Urinary bladder (tissue), 4 donors: ENCODE results near the gene CDKL5. TPM values are rescaled to one million over a fixed set of nuclear protein-coding genes. Genes with fewer than 3 reads are reported as not detected.

Experiments used
- DNase-seq: peaks from one replicate; pipeline ENCODE4 v3.0.0-alpha.2; 2015; ENCODE audit errors: extremely low spot score
- H3K27ac ChIP-seq: one replicate; pipeline ENCODE4 v1.5.1; 2013; ENCODE audit warnings: low read depth, mild to moderate bottlenecking, moderate library complexity
- H3K36me3 ChIP-seq: one replicate; pipeline ENCODE4 v1.6.1; 2013; ENCODE audit warnings: mild to moderate bottlenecking, moderate library complexity; ENCODE audit not compliant: insufficient read depth
- H3K4me1 ChIP-seq: one replicate; pipeline ENCODE4 v1.6.1; 2013; ENCODE audit warnings: mild to moderate bottlenecking, moderate library complexity; ENCODE audit not compliant: insufficient read depth
- H3K4me3 ChIP-seq: one replicate; pipeline ENCODE4 v1.5.1; 2013; ENCODE audit warnings: low read depth, low read length
- WGBS: extraction: QIAGEN DNeasy Blood & Tissue Kit; methylation state at CpG from one replicate; pipeline ENCODE4 v1.1.7; 2013; 5-methylcytosine and 5-hydroxymethylcytosine counted together
- polyA plus RNA-seq: library from polyadenylated mRNA; stranded (reverse); fragments of 200-250 nt; gene quantifications from one replicate; pipeline ENCODE4 v1.2.3, GENCODE V29; 2013
- total RNA-seq: library from RNA; depleted of rRNA; stranded (reverse); fragments of >200 nt; gene quantifications from one replicate; pipeline ENCODE4 v1.2.3, GENCODE V29; 2014
- donor health status: healthy with polysubstance abuse.
- donor health status: healthy.

CDKL5 gene
- total and polyA plus RNA-seq, 2 donors = 3.0 to 17.7 TPM

DNA sequence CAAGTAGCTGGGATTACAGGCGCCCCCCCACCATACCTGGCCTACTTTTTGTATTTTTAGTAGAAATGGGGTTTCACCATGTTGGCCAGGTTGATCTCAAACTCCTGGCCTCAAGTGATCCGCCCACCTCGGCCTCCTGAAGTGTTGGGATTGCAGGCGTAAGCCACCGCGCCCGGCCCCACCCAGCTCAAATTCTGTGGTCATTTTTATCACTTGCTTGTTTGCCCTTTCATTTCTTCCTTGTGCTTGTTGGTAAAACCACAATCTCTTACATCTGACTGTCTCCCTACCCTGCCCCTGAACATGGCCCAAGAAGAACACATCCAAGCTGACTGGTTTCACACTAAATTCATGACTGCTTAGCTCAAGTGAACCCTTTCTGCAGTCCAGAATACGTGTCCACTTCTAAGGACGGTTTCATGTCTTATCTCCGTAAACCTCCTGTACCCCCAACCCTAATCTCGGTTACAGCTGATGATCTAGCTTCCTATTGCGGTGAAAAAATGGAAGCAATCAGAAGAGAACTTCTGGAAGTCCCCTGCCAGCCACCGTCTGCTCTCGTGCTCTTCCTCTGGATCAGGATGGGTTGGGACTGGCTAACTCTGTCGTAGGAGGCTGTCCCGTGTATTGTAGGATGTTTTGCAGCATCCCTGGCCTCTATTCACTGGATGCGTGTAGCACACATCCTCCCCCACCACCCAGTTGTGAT lies 251.9 kb downstream of the CDKL5 start:
- H3K27ac ChIP-seq = no peak overlapping the region
- no peaks in the 10 kb centered on the region for H3K36me3 ChIP-seq
- H3K4me1 ChIP-seq = no peaks in the 10 kb centered on the region
- 80% methylated on average over 17 of the region's 17 CpGs for WGBS
- H3K4me3 ChIP-seq = no peak overlapping the region
- DNase-seq = no peak

- Histone ChIP-seq H3K36me3 (no peaks in the 10 kb centered on the region), H3K4me1 (no peaks in the 10 kb centered on the region), H3K27ac (no peak overlapping the region), H3K4me3 (no peak overlapping the region)
- 91% methylated on average over 6 of the region's 6 CpGs for WGBS
- no peak for DNase-seq
Observed at GRCh38 chrX:18681996-18682395, 256.6 kb downstream of the CDKL5 start.

- 81% methylated on average over 9 of the region's 9 CpGs for WGBS
- Histone ChIP-seq H3K27ac (no peak overlapping the region), H3K4me1 (no peaks in the 10 kb centered on the region), H3K36me3 (no peaks in the 10 kb centered on the region), H3K4me3 (no peak overlapping the region)
- no peak for DNase-seq
Observed at GRCh38 chrX:18682979-18683387, 257.6 kb downstream of the CDKL5 start.

DNA sequence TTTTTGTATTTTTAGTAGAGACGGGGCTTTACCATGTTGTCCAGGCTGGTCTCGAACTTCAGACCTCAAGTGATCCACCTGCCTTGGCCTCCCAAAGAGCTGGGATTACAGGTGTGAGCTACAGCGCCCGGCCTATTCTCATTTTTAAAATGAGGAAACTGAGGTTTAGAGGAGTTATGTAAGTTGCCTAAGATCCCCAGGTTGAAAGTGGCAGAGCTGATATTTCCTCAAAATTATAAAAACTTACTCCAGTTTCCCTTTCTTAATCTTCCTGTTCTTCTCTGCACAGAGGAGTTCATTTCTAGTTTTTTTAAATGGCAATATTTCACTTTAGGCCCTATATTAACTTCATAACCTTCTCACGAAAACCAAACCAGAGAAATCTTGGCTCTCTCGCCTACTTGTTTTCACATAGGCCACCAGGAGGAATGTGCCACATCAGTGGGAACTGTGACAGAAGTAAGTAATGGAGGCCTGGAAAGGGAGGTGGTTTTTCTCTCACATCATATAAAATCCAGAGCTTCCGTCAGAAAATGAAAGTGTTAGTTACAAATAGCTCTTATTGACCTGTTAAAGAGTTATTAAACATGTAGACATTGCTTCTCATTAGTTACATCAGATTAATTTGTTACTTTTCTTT lies 262.6 kb downstream of the CDKL5 start:
- 86% methylated on average over 7 of the region's 7 CpGs for WGBS
- H3K4me1 ChIP-seq = no peaks in the 10 kb centered on the region

GRCh38 chrX:18691431-18691830 lies 266.0 kb downstream of the CDKL5 start:
- Histone ChIP-seq H3K36me3 (no peaks in the 10 kb centered on the region), H3K27ac (no peak overlapping the region), H3K4me3 (no peak overlapping the region), H3K4me1 (no peaks in the 10 kb centered on the region)
- 39% methylated on average over 1 of the region's 1 CpG for WGBS
- DNase-seq = no peak

More for the DNA sequence above, 262.6 kb downstream of the CDKL5 start:
- no peaks in the 10 kb centered on the region for H3K36me3 ChIP-seq
- no peak overlapping the region for H3K4me3 ChIP-seq
- no peak overlapping the region for H3K27ac ChIP-seq
- DNase-seq = no peak

DNA sequence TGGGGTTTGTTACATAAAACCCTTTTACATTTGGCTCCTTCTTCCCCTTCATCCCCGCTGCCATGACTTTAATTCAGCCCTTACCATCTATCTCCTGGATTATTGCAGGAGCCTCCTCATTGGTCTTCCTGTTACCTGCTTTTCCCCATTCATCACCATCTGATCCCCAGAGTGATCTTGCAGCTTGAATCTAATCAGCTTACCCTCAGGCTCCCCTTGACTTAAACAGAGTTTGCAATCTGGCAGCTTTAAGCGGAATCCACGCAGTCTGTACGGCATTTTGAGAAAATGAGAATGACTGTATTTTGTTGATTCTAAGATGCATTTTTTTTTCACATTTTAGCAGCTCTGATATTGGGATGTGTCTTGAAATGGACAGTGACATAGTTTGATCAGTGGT lies 267.1 kb downstream of the CDKL5 start:
- Histone ChIP-seq H3K4me1 (no peaks in the 10 kb centered on the region), H3K4me3 (no peak overlapping the region), H3K36me3 (no peaks in the 10 kb centered on the region), H3K27ac (no peak overlapping the region)
- WGBS = 85% methylated on average over 4 of the region's 4 CpGs
- no peak for DNase-seq

DNA sequence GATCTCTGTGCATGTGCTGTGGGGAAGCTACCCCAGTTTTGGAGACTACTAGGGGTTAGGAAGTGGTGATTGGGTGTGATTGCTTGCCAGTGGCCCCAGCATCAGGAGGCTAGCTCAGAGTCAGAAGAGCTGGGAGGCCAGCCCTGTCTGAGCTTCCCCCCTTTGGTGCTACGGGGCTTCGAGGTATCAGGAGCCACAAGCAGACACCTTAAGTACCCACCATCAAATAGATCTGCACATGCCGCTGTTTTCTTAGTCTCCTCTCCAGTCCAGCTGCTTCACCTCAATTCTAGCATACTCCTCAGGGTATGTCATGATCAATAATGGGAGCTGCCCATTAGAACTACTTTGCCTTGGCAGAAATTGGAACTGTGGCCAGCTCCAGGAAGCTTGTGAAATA lies 271.2 kb downstream of the CDKL5 start:
- Histone ChIP-seq H3K36me3 (no peaks in the 10 kb centered on the region), H3K27ac (no peak overlapping the region), H3K4me1 (no peaks in the 10 kb centered on the region), H3K4me3 (no peak overlapping the region)
- 85% methylated on average over 3 of the region's 3 CpGs for WGBS
- no peak for DNase-seq

GRCh38 chrX:18698737-18699650 lies 273.6 kb downstream of the CDKL5 start:
- DNase-seq = no peak
- 73% methylated on average over 12 of the region's 12 CpGs for WGBS

DNA sequence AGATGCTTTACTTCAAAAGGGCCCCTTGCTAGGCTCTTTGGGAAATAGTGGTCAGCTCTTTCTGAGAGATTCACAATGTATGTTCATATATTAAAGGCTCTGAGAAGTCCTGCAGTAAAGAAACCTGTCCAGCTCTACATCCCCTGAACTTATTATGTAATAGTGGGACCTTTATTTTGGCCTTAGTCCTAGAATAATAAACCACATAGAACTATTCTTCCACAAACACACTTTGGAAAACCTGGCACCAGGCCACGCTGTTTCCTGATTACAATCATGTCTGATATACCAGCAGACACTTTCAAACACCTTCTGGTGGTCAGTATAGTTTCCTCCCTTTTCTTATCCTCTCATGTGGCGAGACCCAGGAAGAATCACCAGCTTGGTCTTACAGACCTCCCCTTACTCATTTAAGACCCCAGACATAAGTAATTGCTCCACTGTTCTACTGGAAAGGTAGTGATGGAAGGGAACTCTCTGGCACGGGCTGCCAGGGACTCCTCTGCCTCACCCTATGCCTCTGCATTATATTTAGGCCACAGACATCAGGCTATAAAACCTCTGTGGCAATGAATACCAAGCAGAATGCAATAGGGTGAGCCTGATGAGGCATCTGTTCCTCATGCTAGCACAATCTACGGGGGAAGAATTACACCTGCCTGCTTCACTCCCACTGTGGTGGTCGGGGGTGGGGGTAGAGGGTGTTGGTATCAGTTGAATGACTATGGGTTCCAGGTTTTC lies 276.4 kb downstream of the CDKL5 start:
- Histone ChIP-seq H3K4me1 (no peaks in the 10 kb centered on the region), H3K4me3 (no peak overlapping the region), H3K27ac (peak overlapping the region; percentile 18), H3K36me3 (no peaks in the 10 kb centered on the region)
- no peak for DNase-seq
- WGBS = 82% methylated on average over 5 of the region's 5 CpGs

More at GRCh38 chrX:18698737-18699650, 273.6 kb downstream of the CDKL5 start:
- Histone ChIP-seq H3K4me3 (no peak overlapping the region), H3K4me1 (no peaks in the 10 kb centered on the region), H3K36me3 (no peaks in the 10 kb centered on the region), H3K27ac (no peak overlapping the region)

DNA sequence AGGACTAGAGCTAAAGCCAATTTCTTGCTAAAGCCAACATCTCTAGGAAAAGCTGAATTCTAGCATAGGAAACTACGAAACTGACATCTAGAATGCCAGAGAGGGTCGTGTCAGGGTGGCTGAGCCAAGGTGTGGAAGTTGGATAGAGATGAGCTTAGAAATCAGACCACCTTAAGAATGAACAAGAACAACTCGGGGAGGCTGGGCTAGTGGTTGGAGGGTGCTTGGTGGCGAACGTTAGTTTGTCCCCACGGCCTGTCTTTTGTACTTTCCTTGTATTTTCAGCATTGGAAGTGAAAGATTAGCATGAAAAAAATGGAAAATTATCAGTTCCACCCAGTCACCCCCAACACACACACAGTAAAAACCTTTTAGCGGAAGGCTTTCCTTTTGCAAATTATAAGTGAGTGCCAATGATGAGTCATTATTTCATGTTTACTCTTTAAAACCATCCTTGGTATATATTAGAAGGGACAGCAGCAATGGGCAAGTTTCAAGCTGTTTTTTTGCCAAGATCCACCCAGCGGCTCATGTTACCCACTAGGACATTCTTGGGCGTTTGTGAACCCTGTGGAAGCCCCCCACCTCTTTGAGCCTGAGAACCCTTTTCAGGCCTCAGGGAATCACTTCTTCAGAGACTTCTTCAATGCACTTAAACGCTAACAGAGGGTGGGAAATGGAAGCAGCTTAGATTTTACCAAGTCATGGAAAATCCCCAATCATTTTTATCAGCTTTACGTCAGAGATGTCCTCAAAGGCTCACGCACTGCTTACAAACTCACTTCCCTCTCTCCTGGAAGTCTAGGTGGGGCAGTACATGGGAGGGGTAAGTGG lies 277.2 kb downstream of the CDKL5 start:
- DNase-seq = no peak
- Histone ChIP-seq H3K27ac (peak overlapping the region; percentile 45), H3K36me3 (no peaks in the 10 kb centered on the region), H3K4me3 (no peak overlapping the region), H3K4me1 (no peaks in the 10 kb centered on the region)
- 29% methylated on average over 12 of the region's 12 CpGs for WGBS
